Kasumi-1 (cell line): ENCODE measurements around the gene ARID3A.

ENCODE experiments used
- DNase-seq, 2 experiments: peaks; one replicate each; lab custom pipeline; 2025; lab: John Stamatoyannopoulos, UW

ARID3A gene

DNA sequence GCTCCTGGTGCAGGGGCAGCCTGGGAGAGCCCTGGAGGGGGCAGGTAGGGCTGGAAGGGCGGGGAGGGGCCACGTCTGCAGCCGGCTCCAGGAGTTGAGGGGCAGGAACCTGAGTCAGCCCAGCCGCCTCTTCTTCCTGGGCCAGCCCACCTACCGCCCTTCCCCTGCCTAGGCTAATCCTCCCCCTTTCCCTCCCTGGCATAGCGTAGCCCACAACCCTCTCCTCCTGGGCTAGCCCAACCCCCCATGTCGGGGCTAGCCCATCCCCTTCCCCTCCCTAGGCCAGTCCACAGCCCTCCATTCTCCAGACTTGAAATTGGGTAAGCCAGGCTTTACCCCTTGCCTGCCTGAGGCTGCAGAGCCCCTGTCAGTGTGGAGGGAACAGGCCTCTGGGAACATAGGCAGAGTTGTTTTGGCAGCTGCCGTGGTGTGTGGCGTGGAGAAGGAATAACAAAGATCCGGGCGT is 37.7 kb downstream of the ARID3A start:
- DNase-seq, result no peak

DNA sequence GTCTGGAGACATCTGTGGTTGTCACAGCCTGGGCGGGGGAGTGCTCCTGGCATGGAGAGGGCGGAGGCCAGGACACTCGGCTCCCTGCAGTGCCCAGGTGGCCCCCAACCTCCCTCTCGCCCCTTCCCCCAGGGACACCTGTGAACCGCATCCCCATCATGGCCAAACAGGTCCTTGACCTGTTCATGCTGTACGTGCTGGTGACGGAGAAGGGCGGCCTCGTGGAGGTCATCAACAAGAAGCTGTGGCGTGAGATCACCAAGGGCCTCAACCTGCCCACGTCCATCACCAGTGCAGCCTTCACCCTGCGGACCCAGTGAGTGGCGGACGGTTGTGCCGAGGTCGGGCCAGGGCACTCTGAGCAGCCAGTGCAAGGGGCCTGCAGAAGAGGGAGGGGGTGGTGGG is 38.3 kb downstream of the ARID3A start:
- DNase-seq, result no peak

DNA sequence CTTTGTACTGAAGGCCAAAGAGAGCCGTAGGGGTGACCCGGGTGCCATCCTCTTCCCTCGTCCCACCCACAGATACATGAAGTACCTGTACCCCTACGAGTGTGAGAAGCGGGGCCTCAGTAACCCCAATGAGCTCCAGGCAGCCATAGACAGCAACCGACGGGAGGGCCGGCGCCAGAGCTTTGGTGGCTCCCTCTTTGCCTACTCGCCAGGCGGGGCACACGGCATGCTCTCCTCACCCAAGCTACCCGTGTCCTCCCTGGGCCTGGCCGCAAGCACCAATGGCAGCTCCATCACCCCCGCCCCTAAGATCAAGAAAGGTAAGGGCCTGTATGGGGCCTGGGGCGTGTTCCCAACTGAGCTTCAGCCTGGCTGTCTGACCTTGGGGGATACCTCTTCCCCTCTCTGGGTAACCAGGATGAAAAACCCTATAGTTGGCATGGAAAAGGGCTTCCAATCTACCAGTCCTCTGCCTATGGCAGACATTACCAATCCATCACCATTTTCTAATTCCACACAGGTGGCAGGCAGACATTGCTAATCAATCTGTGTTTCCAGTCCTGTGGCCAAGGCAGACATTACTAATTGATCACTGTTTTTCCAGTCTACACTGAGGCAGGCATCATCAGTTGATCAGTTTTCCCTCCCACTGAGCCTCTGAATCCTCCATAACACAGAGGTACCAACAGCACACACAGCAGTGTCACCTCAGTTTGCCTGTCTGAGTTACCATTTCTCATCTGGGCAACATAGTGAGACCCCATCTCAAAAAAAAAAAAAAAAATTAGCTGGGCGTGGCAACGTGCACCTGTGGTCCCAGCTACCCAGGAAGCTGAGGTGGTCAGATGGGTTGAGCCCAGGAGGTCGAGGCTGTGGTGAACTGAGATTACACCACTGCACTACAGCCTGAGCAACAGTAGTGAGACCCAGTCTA is 39.2 kb downstream of the ARID3A start:
- DNase-seq, result no peak

DNA sequence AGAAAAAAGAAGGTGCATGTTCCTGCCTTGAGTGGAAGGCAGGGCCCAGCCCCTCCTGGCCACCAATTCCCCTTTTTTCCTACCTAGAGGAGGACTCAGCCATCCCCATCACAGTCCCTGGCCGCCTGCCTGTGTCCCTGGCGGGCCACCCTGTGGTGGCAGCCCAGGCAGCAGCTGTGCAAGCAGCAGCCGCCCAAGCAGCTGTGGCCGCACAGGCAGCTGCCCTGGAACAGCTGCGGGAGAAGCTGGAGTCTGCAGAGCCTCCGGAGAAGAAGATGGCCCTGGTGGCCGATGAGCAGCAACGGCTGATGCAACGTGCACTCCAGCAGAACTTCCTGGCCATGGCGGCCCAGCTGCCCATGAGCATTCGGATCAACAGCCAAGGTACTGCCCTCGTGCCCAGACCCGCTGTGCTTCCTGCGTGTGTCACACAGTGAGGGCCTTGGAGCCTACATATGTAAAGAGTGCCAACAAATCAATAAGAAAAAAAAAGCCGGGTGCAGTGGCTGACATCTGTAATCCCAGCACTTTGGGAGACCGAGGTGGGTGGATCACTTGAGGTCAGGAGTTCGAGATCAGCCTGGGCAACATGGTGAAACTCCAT is 40.8 kb downstream of the ARID3A start:
- no peak for DNase-seq

DNA sequence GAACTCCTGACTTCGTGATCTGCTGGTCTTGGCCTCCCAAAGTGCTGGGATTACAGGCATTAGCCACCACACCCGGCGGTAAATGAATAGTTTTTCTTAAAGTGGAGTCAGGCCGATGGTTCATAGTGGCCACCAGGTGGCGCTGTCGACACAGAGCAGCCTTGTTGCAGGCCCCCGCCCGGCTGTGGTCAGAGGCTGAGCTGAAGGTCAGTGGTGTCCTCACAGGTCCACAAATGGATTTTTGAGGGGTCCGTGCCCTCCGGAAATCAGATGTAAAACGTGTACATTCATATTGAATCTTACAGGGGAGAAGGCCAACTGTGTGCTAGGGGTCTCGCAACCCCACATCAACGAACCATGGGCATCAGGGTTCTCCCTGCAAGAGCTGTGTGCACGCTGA is 44.9 kb downstream of the ARID3A start:
- peak in 1 of 2 experiments; percentile 19 for DNase-seq

DNA sequence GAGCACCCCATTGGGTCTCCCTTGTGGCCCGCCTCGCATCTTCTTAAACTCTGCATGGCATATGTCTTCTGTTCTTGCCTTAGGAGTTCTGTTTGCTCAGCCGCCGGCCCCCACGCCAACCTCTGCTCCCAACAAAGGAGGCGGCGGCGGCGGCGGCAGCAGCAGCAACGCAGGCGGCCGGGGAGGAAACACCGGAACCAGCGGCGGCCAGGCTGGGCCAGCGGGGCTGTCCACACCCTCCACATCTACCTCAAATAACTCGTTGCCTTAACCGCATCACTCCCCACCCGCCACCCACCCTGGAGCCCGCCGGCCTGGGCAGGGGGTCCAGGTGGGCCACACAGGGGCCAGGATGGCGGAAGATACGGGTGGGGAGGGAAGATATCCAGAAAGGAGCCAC is 46.0 kb downstream of the ARID3A start:
- DNase-seq, result no peak

DNA sequence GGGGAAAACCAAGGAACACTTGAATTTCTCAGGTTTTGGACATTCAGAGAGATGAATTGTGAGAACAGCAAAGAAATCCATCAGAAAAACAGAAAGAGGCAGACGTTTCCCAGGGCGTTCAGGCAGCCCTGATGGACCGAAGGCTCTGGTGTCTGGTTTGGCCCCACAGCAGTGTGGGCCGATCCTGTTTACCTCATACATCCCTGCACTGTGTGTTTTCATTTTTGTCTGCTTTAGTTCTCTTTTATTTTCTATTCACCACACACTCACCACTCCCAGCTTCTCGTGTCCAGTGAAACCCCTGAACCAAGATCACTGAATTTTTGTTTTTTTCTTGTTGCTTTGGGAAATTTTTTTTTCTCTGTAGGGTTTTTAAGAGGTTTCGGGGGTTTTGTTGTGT is 46.4 kb downstream of the ARID3A start:
- no peak for DNase-seq

DNA sequence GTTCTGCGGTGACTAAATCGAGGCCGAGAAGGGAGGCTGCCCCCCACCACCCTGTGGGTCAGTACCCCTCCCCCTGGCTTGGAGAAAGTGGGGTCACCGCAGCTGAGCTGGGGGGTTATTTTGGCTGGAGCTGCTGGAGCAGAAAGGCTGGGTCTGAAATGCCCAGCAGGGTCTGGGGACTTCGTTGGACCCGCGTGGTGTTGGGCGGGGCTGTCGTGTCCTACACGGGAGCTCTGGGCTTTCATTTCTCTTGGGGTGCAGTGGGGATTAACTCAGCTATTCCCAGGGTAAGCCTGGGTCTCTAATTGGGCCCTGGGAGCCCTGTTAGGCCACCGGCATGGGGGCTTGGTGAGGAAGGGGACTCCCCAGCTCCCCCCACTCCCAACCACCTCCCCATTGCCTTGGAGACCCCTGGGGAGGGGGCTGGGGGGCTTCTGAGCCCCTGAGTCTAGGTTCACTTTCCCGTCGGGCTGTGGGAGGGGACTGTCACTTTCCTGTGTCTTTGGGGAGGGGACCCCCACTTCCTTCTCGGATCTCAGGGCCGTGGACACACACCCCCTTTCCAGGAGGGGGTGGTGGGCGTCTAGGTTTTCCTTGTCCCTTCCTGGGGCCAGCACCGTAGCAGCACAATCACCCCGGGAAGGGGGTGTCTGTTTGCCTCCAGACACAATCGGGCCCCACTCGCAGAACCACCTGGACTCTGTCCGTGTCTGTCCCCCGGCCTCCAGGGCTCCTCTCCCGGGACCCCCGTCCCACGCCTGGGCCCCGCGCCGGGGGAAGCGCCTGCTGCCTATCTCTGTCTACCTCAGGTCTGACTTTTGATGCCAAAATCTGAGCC is 48.1 kb downstream of the ARID3A start:
- no peak for DNase-seq

DNA sequence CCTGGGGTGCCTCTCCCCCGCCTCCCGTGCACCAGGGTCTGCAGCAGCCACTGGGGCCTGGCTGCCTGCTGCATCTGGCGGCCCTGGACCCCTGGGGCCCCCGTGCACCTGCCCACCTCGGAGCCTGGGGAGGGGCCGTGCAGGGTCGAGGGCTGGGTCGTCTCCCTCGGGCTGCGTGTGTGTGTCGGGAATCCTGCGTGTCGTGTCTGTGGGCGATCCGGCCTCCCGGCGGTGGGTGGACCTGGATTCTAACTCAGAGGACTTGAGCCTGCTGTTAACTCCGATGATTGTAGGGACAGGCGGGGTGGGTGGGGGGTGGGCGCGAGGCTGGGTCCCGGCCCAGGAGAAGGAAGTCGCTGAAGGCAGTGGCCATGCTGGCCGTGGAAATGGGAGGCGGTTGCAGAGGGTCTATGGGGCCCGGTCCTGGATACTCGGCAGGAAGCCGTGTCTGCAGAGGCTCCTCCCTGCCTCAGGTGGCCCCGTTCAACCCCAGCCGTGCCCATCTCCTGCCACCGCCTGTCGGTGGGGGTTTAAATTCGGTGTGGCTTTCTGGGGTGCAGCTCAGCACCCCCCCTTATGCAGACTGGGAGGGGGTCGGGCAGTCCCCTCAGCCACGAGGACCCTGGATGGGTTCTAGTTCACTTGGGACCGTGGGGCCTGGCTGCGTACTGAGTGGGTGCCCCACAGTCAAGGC is 48.9 kb downstream of the ARID3A start:
- no peak for DNase-seq

DNA sequence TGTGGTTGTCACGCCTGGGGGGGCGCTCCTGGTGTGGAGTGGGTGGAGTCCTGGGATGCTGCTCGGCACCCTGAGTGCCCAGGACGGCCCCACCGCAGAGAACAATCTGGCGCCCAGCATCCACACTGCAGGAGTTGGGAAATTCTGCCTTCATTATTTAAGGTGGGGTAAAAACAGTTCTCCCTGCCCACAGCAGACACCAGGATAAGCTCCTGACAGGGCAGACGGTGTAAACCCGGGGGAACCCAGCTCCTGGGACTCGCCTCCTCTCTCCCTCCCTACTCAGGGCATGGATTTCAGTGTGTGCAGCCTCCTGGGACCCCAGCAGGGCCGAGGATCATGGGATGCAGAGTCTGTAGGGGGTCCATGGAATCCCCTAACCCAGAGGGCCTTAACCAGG is 50.6 kb downstream of the ARID3A start:
- no peak for DNase-seq

DNA sequence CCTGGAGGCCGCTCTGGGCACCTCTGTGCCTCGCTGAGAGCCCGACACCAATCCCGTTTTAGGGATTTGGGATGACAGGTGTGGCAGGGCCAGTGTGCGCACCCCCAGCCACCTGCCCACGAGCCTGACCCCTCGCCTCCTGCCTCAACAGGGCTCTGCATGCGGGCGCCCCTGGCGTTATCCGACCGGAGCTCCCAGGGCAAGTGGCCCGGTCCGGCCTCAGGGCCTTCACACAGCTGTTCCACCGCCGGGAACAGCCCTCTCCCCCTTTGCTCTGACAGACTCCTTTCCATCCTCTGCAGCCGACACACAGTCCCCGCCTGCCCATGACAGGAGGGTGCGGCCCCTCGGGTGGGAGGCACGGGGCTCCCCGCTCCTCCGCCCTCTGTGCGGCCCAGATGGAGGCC is 51.2 kb downstream of the ARID3A start:
- no peak for DNase-seq

DNA sequence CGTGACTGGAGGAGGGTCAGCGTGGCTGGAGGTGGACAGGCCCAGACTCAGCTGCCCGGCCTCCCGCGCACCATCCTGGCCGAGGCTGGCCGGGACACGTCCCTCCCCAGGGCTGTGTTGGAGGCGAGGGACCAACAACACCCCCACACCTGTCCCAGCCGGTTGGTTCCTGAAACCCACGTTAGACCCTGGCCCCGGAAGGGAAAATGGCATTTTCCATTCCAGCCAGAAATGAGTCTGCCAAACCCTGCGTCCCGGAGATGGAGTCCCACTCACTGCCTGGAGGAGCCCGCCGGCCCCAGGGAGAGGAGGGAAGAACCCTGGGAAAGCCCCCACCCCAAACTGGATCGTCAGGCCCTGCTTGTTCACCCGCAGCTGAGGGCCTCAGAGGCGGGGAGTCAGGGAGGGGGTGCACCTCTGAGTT is 53.5 kb downstream of the ARID3A start:
- DNase-seq, result no peak

DNA sequence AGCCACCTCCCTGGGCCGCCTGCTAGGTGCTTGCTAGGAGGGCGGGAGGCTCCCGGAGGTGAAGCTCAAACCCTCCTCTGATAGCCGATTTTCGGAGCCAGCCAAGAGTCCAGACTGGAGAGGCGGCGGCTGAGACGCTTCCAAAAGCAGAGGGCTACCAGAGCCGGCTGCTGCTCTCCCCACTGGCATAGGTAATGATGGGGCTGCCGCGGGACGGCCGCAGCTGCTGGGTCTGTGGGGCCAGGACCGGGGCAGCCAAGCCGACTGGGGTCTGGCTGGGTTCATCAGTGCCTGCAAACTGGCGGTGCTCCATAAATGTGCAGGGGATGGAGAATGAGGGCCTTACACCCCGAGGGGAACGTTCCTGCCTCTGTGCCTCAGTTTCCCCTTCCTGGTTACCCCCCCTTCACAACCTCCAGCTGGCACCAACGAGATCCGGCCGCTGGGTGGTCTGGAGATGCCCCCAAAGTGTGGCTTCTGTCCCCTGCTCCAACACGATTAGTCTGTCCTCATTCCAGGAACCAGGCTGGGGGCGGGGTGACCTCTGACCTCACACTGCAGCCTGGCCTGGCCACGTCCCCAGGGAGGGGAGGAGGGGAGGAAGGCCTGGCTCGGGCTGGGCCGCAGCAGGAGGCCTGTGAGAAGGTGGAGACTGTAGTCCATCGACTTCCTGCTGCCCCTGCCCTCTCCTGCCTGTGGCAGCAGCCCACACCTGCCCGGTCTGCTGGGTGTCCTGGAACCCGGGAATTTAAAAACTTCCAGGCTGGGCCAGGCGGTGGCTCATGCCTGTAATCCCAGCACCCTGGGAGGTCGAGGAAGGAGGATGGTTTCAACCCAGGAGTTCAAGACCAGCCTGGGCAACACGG is 54.5 kb downstream of the ARID3A start:
- no peak for DNase-seq

DNA sequence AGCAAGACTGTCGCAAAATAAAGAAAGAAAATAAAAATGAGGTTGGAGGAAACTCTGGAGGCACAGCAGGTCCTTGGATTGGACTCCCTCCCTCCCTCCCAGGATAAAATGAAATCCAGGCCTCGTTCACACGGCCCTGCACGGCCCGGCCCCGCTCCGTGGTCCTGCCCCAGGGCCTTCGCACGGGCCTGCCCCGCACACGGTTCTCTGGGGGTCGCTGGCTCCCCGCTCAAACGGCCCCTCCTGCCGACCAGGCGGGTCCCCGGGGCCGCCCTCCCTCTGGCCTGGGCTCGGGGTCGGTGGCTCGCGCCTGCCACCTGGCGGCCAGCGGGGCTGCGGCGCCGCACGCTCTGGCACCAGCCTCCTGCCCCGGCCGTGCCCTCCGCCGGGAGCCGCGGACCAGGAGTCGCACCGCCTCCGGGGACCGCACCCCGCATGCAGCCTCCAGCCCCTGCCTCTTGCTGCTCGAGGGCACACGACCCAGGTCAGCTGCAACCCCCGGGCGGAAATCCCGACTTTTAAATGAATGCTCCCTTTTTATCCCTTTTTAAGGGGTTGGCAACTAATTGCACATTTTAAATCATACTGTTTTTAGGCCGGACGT is 56.8 kb downstream of the ARID3A start:
- peak; percentile 49 to 60 for DNase-seq

DNA sequence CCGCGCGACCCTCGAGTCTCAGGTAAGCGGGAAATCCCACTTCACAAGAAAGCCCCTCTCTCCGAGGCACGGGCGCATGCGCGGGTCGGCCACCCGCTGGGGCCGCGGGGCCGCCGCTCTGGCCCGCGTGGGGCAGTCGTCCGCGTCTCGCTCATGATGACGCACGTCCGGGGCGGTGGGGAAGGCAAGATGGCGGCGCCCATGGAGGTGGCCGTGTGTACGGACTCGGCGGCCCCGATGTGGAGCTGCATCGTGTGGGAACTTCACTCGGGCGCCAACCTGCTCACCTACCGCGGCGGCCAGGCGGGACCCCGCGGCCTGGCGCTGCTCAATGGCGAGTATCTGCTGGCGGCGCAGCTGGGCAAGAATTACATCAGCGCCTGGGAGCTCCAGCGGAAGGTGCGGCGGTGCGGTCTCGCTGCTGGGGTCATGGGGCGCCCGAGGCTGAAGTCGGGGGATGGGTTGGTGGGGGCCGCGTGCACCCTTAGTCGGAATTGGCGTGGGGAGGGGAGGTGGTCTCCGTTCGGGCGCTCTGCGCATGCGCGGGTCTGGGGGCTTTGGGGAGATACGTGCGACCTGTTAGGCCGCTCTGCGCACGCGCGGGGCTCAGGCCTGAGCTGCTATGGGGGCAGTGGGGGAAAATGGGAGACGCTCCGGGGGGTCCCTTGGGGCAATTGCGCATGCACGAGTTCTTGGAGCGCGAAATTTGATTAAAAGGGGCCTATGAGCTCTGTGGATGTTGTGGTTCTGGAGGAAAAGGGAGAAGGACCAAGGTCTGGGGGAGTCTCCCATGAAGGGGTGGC is 58.5 kb downstream of the ARID3A start, which contains the start of gene WDR18:
WDR18 (plus strand) TSS at position 181 of the 803 bp plus-strand sequence; CDS start at position 190, 9 bp downstream.
- peak; percentile 64 to 75 for DNase-seq

DNA sequence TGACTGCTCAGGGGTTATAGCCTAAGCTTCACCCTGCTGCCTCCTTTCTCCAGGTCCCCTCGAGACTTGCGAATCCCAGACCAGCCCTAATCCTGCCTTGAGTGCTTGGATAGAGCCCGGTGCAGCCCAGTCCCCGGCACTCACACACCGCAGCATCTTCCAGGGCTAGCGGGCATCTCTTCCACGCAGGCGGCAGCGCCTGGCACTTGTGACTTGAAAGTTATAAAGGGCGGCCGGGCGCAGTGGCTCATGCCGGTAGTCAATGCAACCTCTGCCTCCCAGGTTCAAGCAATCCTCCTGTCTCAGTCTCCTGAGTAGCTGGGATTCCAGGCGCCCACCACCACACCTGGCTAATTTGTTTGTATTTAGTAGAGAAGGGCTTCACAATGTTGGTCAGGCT is 60.2 kb downstream of the ARID3A start:
- DNase-seq, result no peak

DNA sequence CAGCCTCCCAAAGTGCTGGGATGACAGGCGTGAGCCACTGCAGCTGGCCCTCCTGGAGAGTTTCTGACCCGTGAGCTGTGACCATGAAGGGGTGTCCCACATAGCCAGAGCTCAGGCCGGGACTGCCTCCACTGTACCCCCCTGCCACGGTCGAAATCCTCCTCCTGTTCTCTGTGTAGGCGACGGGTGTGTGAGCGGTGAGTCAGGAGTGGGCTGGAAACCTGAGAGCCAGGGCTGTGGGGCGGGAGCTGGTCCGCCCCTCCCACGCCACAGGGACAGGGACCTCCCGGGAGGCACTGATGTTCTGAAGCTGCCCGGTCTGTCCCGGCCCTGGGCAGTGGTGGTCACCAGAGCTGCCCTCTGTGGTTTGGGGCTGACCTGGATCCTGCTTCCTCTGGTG is 62.2 kb downstream of the ARID3A start:
- no peak for DNase-seq

DNA sequence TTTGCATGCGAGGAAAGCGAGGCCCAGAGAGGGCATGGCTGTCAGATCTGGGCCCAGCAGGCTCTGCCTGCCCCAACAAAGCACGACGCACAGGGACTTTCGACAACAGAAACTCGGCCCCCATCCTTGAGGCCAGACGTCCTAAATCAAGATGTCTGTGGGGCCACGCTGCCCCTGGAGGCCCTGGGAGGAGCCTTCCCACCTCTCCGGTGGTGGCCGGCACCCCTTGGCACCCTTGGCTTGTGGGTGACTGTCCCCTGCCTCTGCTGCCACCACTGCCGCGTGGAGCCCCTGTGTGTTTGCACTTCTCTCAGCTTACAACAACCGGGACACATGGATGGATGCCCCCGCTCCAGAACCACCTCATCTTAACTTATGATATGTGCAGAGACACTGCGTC is 62.7 kb downstream of the ARID3A start:
- no peak for DNase-seq

DNA sequence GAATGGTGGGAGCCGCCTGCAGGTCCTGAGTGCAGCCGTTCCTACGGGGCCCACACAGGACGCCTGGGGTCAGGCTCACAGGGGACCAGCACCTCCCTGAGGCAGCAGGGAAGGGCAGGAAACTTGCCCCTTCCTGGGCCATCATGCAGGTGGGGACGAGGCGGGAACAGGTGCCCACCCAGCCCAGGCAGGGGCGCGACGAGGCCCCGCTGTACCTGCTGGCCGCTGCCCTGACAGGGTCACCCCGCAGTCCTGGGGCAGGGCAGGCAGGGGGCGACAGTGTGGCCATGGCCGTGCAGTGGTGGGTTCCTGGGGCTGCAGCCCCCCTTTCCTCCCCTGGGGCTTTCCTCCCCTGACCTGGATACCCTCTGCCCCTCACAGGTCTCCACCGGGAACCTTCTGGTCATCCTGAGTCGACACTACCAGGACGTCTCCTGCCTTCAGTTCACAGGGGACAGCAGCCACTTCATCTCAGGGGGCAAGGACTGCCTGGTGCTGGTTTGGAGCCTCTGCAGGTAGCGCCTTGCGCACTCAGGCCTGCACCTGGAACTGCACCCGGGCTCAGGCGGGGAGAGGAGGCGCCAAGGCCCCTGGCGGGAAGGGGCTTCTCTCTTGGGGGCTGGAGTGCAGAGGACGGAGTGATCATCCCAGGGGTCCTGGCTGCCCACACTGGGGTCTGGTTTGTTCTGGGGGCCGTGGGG is 63.7 kb downstream of the ARID3A start:
- no peak for DNase-seq
